HepG2 (cell line): ENCODE data around the gene AP3D1. TPM values are rescaled to one million over a fixed set of nuclear protein-coding genes. Genes with fewer than 3 reads are reported as not detected.

Experiments used
- CSRNP2 ChIP-seq: sonication (generic); formaldehyde crosslinking; conservative IDR thresholded peaks from 2 replicates; pipeline ENCODE4 v1.8.0; 2022; ENCODE audit warnings: low read depth, missing genetic modification reagents
- EED ChIP-seq: sonication (generic); formaldehyde crosslinking; IDR thresholded peaks from 2 replicates; pipeline ENCODE4 v1.5.0; 2020; ENCODE audit warnings: mild to moderate bottlenecking, missing genetic modification reagents
- GZF1 ChIP-seq: sonication (generic); formaldehyde crosslinking; IDR thresholded peaks from 2 replicates; pipeline ENCODE4 v1.5.1; 2020; ENCODE audit warnings: mild to moderate bottlenecking, missing genetic modification reagents
- HDAC6 ChIP-seq: fragments of 200-600 bp; sonication (generic); IDR thresholded peaks from 2 replicates; pipeline ENCODE4 v1.7.0; 2017; ENCODE audit warnings: mild to moderate bottlenecking, antibody characterized with exemption, low read length, low read depth
- HOXD1 ChIP-seq: sonication (generic); formaldehyde crosslinking; IDR thresholded peaks from 2 replicates; pipeline ENCODE4 v1.5.0; 2020; ENCODE audit warnings: missing genetic modification reagents
- MEIS2 ChIP-seq: sonication (generic); formaldehyde crosslinking; IDR thresholded peaks from 2 replicates; pipeline ENCODE4 v1.9.0; 2021; ENCODE audit warnings: mild to moderate bottlenecking, missing genetic modification reagents
- NFE2L1 ChIP-seq: sonication (generic); formaldehyde crosslinking; IDR thresholded peaks from 2 replicates; pipeline ENCODE4 v1.4.0; 2020; ENCODE audit warnings: missing genetic modification reagents, mild to moderate bottlenecking, borderline replicate concordance
- TAF1 ChIP-seq: sonication (generic); formaldehyde crosslinking; IDR thresholded peaks from 2 replicates; pipeline ENCODE4 v1.4.0; 2020; ENCODE audit warnings: missing genetic modification reagents
- THAP11 ChIP-seq: IDR thresholded peaks from 2 replicates; pipeline ENCODE4 v1.6.1; 2016; ENCODE audit warnings: missing biosample characterization, missing genetic modification reagents
- ZNF124 ChIP-seq: sonication (generic); formaldehyde crosslinking; IDR thresholded peaks from 2 replicates; pipeline ENCODE4 v1.4.0; 2020; ENCODE audit warnings: missing genetic modification reagents
- ZNF337 ChIP-seq: sonication (generic); formaldehyde crosslinking; IDR thresholded peaks from 2 replicates; pipeline ENCODE4 v1.5.1; 2020; ENCODE audit warnings: missing genetic modification reagents, low read depth, mild to moderate bottlenecking, borderline replicate concordance
- ZNF34 ChIP-seq: sonication (generic); formaldehyde crosslinking; IDR thresholded peaks from 2 replicates; pipeline ENCODE4 v1.4.0; 2020; ENCODE audit warnings: mild to moderate bottlenecking, missing genetic modification reagents, borderline replicate concordance
- ZNF569 ChIP-seq: sonication (generic); formaldehyde crosslinking; IDR thresholded peaks from 2 replicates; pipeline ENCODE4 v1.5.0; 2020; ENCODE audit warnings: mild to moderate bottlenecking, missing genetic modification reagents, moderate library complexity, borderline replicate concordance
- ZNF574 ChIP-seq: sonication (generic); formaldehyde crosslinking; IDR thresholded peaks from 2 replicates; pipeline ENCODE4 v1.4.0; 2020; ENCODE audit warnings: missing genetic modification reagents
- ZNF615 ChIP-seq: sonication (generic); formaldehyde crosslinking; IDR thresholded peaks from 2 replicates; pipeline ENCODE4 v1.5.0; 2020; ENCODE audit warnings: mild to moderate bottlenecking, missing genetic modification reagents, borderline replicate concordance
- ZNF839 ChIP-seq: sonication (generic); formaldehyde crosslinking; IDR thresholded peaks from 2 replicates; pipeline ENCODE4 v1.4.0; 2020; ENCODE audit warnings: missing genetic modification reagents, mild to moderate bottlenecking, borderline replicate concordance
- polyA plus RNA-seq, 8 experiments: library from polyadenylated mRNA; depleted of rRNA in 3 of 8; stranded (reverse) in 7 of 8; unstranded in 1 of 8; fragments of >200 nt; fragmentation: Illumina TruSeq in 4 of 8; extraction: Trizol in 4 of 8; gene quantifications; 2 replicates each; pipeline versions ENCODE4 v1.2.1 to v1.2.3, GENCODE V29; 2011 to 2016; ENCODE audit warnings: low read depth in 4 of 8, missing spikeins in 1 of 8, mixed read lengths in 1 of 8; ENCODE audit not compliant: insufficient read depth in 1 of 8
- total RNA-seq, 5 experiments: library from RNA; depleted of rRNA; stranded (reverse); fragments of >200 nt; fragmentation: Illumina TruSeq; extraction: Trizol; gene quantifications; 2 replicates each; pipeline ENCODE4 v1.2.3, GENCODE V29; 2016; ENCODE audit warnings: low read depth in 1 of 5
- TF ChIP-seq, protein P1 (sequence below): sonication (generic); formaldehyde crosslinking; IDR thresholded peaks from 2 replicates; pipeline ENCODE4 v1.5.0; 2020; ENCODE audit warnings: mild to moderate bottlenecking, missing genetic modification reagents, borderline replicate concordance
- TF ChIP-seq, protein P2 (sequence below): sonication (generic); formaldehyde crosslinking; IDR thresholded peaks from 2 replicates; pipeline ENCODE4 v1.4.0; 2020; ENCODE audit warnings: missing genetic modification reagents, borderline replicate concordance

Gene AP3D1
- total and polyA plus RNA-seq, 2 of the 13 experiments (the other 11 are each of a cell fraction or from before 2014, with no cell fraction given), result 68.0 to 82.6 TPM

- TF ChIP-seq THAP11 (CRISPR knock-in tag), result peak; percentile 54
- no peak for TF ChIP-seq ZNF839
- TF ChIP-seq, protein P1, sequence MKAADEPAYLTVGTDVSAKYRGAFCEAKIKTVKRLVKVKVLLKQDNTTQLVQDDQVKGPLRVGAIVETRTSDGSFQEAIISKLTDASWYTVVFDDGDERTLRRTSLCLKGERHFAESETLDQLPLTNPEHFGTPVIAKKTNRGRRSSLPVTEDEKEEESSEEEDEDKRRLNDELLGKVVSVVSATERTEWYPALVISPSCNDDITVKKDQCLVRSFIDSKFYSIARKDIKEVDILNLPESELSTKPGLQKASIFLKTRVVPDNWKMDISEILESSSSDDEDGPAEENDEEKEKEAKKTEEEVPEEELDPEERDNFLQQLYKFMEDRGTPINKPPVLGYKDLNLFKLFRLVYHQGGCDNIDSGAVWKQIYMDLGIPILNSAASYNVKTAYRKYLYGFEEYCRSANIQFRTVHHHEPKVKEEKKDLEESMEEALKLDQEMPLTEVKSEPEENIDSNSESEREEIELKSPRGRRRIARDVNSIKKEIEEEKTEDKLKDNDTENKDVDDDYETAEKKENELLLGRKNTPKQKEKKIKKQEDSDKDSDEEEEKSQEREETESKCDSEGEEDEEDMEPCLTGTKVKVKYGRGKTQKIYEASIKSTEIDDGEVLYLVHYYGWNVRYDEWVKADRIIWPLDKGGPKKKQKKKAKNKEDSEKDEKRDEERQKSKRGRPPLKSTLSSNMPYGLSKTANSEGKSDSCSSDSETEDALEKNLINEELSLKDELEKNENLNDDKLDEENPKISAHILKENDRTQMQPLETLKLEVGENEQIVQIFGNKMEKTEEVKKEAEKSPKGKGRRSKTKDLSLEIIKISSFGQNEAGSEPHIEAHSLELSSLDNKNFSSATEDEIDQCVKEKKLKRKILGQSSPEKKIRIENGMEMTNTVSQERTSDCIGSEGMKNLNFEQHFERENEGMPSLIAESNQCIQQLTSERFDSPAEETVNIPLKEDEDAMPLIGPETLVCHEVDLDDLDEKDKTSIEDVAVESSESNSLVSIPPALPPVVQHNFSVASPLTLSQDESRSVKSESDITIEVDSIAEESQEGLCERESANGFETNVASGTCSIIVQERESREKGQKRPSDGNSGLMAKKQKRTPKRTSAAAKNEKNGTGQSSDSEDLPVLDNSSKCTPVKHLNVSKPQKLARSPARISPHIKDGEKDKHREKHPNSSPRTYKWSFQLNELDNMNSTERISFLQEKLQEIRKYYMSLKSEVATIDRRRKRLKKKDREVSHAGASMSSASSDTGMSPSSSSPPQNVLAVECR (CRISPR knock-in tag), result peak; percentile 5; the same call in 1 of the 2 replicates
- TF ChIP-seq, protein P2, sequence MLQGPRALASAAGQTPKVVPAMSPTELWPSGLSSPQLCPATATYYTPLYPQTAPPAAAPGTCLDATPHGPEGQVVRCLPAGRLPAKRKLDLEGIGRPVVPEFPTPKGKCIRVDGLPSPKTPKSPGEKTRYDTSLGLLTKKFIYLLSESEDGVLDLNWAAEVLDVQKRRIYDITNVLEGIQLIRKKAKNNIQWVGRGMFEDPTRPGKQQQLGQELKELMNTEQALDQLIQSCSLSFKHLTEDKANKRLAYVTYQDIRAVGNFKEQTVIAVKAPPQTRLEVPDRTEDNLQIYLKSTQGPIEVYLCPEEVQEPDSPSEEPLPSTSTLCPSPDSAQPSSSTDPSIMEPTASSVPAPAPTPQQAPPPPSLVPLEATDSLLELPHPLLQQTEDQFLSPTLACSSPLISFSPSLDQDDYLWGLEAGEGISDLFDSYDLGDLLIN (CRISPR knock-in tag), result no peak
- TF ChIP-seq ZNF34, result no peak
- no peak for TF ChIP-seq ZNF574
- TF ChIP-seq EED (CRISPR knock-in tag), result no peak
- TF ChIP-seq GZF1 (CRISPR knock-in tag), result no peak
- TF ChIP-seq ZNF569 (CRISPR knock-in tag), result no peak
- TF ChIP-seq CSRNP2, result no peak
- TF ChIP-seq NFE2L1, result no peak
- no peak for TF ChIP-seq MEIS2 (CRISPR knock-in tag)
- TF ChIP-seq HDAC6, result no peak
- TF ChIP-seq ZNF337 (CRISPR knock-in tag), result no peak
- no peak for TF ChIP-seq ZNF124
- no peak for TF ChIP-seq HOXD1 (CRISPR knock-in tag)
- peak; percentile 57; the same call in 1 of the 2 replicates for TF ChIP-seq TAF1 (CRISPR knock-in tag)
- TF ChIP-seq ZNF615 (CRISPR knock-in tag), result no peak
These were observed 95.2 kb downstream of the AP3D1 start (continued) for GRCh38 chr19:2055931-2056836.
